HG03354 (cell line): ENCODE results near the gene KCNA4.
"Not testable (repeated sequence)": the region's sequence is repeated elsewhere in the genome, so short reads cannot be mapped to it uniquely, and the experiment has no call there.

Experiments used
- ATAC-seq: cut with Tn5 transposase; IDR thresholded peaks from one replicate; pipeline ENCODE4 v1.9.1; 2021; ENCODE audit warnings: mild to moderate bottlenecking; ENCODE audit not compliant: unreplicated experiment, poor library complexity, severe bottlenecking

Gene KCNA4

GRCh38 chr11:30016588-30017363, at the start of gene KCNA4:
KCNA4 (minus strand) TSS chr11:30017030; CDS start chr11:30012678, 4,352 bp downstream.
- ATAC-seq: no peak

DNA sequence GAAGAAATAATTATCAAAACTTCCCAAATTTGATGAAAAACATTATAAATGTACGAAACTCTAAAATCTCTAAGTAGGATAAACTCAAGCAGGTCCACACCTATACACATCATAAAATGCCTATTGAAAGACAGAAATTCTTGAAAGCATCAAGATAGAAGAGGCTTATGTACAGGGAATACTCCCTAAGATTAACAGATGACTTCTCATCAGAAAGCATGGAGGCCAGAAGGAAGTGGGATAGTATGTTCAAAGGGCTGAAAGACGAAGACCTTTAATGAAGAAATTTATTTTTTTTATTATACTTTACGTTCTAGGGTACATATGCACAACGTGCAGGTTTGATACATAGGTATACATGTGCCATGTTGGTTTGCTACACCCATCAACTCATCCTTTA, 45.3 kb upstream of the KCNA4 start:
- no peak for ATAC-seq

GRCh38 chr11:30059172-30059815, 42.5 kb upstream of the KCNA4 start:
- no peak for ATAC-seq

GRCh38 chr11:30049214-30049613, 32.4 kb upstream of the KCNA4 start:
- no peak for ATAC-seq

- peak; percentile 70 for ATAC-seq
These were observed 29.7 kb upstream of the KCNA4 start for GRCh38 chr11:30046578-30046945.

- peak; percentile 10 for ATAC-seq
These were observed 29.2 kb upstream of the KCNA4 start for GRCh38 chr11:30045921-30046577.

GRCh38 chr11:30045144-30045543, 28.3 kb upstream of the KCNA4 start:
- ATAC-seq: no peak

- ATAC-seq: no peak
These were observed 24.3 kb upstream of the KCNA4 start for GRCh38 chr11:30041171-30041570.

GRCh38 chr11:30034746-30035145, 17.9 kb upstream of the KCNA4 start:
- ATAC-seq: not testable (repeated sequence)

DNA sequence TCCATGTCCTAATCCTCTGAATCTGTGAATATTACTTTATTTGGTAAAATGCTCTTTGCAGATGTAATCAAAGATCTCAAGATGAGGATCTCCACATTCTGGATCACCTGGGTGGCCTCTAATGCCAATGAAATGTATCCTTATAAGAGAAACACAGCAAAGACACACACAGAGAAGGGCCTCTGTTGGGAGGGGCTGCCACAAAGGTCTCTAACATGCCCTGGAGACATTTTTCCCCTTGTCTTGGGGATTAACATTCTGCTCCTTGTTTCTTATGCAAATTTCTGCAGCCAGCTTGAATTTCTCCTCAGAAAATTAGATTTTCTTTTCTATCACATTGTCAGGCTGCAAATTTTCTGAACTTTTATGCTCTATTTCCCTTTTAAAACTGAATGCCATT, 17.3 kb upstream of the KCNA4 start:
- ATAC-seq: not testable (repeated sequence)

DNA sequence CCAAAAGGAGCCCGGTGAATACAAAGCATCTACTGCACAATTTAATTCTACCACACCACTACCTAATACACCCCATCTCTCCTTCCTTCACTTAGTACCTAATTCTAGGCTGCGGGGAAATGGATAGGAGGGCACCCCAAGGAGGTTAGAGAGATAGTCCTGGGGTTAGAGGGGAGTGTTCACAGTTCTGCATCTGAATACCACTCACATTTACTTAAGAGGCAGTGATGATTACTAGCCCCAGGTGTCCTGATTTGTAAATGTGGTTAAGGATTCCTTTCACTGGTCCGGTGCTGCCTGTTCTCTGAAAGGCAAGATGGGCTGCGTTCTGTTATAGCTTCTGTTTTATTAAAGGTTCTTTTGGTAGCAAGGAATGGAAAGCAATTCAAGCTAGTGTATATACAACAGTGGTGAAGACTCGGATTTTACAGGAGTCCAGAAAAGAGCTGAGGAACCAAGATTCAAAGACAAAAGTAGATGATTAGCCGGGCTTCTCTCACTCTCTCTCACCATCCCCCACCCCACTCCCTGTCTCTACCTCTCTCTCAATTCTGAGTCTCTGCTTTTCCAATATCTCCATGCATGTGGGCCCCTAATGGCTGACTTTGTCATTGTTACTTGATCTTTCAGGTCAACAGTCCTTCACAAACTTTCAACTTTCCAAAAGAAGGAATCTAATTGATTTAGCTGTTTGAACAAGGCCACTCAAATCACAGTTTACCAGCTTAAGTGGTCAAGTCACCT, 8.7 kb upstream of the KCNA4 start:
- ATAC-seq: no peak

DNA sequence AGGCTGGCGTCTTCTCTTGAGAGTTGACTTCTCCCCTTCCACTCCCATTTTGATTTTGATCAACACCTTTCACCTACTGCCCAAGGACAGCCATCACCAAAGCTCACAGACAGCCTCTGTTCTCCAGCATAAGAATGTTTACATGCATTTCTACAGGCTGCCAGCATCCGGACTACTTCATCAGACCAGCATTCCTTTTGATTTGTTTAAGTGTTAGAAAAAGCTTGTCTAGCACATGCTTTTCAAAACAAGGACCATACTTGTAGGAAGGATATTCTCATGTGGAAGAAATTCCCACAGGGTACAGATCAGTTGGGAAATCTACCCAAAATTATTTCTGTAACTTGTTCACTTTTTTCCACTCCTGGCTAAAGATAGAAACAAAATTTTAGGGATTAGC, 6.2 kb upstream of the KCNA4 start:
- ATAC-seq: no peak

- ATAC-seq: no peak
These were observed 2.7 kb upstream of the KCNA4 start for GRCh38 chr11:30019481-30019880.

- ATAC-seq: no peak
These were observed 1.7 kb upstream of the KCNA4 start for GRCh38 chr11:30018495-30018894.

DNA sequence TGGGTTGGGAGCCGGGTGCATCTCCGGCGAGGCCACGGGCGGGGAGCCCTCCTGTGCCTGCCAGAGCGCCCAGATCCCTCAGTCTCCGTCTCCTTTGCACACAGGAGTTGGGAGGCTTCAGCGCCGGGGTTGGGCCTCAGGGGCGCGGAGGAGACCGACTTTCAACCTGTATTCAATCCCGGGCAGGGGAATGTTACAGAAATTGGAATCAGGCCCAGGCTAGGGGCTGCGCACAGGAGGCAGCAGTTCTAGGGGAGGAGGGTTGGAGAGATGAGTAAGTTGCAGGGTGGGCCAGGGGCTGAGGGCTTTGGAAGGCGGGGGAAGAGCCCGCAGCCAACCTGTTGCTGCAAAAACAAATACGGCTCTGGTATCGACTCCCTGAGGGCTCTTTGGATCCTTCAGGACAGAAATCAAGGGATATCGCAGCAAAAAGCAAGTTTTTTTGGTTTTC, 640 bp upstream of the KCNA4 start:
- no peak for ATAC-seq

- no peak for ATAC-seq
These were observed 961 bp downstream of the KCNA4 start for GRCh38 chr11:30015725-30016412.

DNA sequence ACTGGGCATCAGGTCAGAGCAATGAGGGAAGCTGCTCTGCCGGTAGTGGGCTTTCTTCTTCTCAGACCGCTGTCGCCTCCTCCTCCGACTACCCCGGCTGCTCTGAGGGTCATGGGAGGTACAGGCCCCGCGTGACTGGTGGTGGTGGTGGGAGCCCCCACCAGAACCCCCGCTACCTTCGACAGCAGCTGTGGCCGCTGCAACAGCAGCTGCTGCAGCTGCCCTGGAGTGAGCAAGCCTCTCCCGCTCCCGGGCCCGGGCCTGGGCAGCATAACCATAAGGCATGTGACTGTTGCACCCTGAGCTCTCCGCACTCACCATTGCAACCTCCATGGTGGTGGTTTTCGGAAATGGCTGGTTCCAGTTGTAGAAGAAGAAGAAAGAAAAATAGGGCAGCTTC, 4.5 kb downstream of the KCNA4 start:
- ATAC-seq: no peak

DNA sequence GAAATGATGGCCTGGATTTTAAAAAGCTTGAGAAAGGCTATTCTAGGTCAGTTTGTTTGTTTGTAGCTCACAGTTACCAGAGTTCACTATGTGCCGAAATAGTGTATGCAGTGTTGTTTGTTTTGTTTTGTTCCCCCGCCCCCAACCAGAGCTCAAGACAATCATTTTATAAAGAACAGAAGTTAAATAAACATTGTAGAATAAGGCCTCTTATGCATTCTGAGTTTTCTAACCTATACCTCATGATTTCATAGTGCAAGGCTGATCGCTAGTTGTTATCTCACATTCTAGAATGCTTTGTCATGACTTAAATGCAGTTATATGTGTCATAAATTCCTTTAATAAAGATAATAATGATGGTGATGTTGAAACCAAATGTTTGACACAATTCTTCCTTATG, 7.8 kb downstream of the KCNA4 start:
- no peak for ATAC-seq

DNA sequence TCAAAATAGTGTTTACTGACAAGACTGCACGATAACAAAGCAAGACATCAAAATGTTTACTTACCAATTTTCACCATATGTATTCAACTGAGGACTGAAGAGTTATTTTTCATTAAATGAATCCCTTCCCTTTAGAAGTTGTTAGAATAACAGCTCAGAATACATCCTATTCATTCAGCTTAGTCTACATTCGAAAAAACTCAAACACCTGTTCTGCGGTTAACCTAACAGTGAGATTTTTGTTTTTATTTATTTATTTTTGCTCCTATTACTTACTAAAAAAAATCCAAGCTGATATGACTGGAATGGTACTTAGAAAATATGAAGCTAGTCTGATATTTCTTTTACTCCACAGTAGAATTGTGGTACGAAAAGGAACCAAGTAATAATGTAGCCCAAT, 10.0 kb downstream of the KCNA4 start:
- ATAC-seq: no peak
